Embryonic facial prominence (tissue), 1 donor: ENCODE data around the gene OSBPL6.
"Not testable (repeated sequence)": the region's sequence is repeated elsewhere in the genome, so short reads cannot be mapped to it uniquely, and the experiment has no call there.

ENCODE experiments used
- DNase-seq: peaks from one replicate; pipeline ENCODE4 v3.0.0-alpha.2; 2016; ENCODE audit errors: extremely low spot score

OSBPL6 gene

GRCh38 chr2:178193823-178194599 lies at the start of gene OSBPL6:
Gene OSBPL6, plus strand, starts transcription at chr2:178194512. Its CDS starts 111,673 bp downstream, at chr2:178306185.
- DNase-seq, result peak; percentile 71

- DNase-seq, result no peak
Observed at GRCh38 chr2:178152033-178152432, 42.3 kb upstream of the OSBPL6 start.

- DNase-seq, result no peak
Observed at GRCh38 chr2:178152542-178152941, 41.8 kb upstream of the OSBPL6 start.

- DNase-seq, result no peak
Observed at GRCh38 chr2:178152977-178153376, 41.3 kb upstream of the OSBPL6 start.

- not testable (repeated sequence) for DNase-seq
Observed at GRCh38 chr2:178153878-178154277, 40.4 kb upstream of the OSBPL6 start.

GRCh38 chr2:178155524-178155923 lies 38.8 kb upstream of the OSBPL6 start:
- no peak for DNase-seq

- no peak for DNase-seq
Observed at GRCh38 chr2:178157574-178157973, 36.7 kb upstream of the OSBPL6 start.

- DNase-seq, result no peak
Observed at GRCh38 chr2:178159966-178160365, 34.3 kb upstream of the OSBPL6 start.

GRCh38 chr2:178160601-178161000 lies 33.7 kb upstream of the OSBPL6 start:
- DNase-seq, result no peak

GRCh38 chr2:178163395-178163794 lies 30.9 kb upstream of the OSBPL6 start:
- DNase-seq, result no peak

- DNase-seq, result no peak
Observed at GRCh38 chr2:178163911-178164310, 30.4 kb upstream of the OSBPL6 start.

- no peak for DNase-seq
Observed at GRCh38 chr2:178173657-178174056, 20.7 kb upstream of the OSBPL6 start.

- no peak for DNase-seq
Observed at GRCh38 chr2:178177066-178177679, 17.1 kb upstream of the OSBPL6 start.

GRCh38 chr2:178180648-178181047 lies 13.7 kb upstream of the OSBPL6 start:
- DNase-seq, result not testable (repeated sequence)

GRCh38 chr2:178187861-178188260 lies 6.5 kb upstream of the OSBPL6 start:
- no peak for DNase-seq

- DNase-seq, result no peak
Observed at GRCh38 chr2:178188466-178188865, 5.8 kb upstream of the OSBPL6 start.

GRCh38 chr2:178191004-178191508 lies 3.3 kb upstream of the OSBPL6 start:
- DNase-seq, result no peak

GRCh38 chr2:178191511-178191910 lies 2.8 kb upstream of the OSBPL6 start:
- DNase-seq, result no peak

- no peak for DNase-seq
Observed at GRCh38 chr2:178193496-178193822, 853 bp upstream of the OSBPL6 start.

GRCh38 chr2:178194600-178195389 lies 483 bp downstream of the OSBPL6 start:
- DNase-seq, result no peak

GRCh38 chr2:178195390-178196166 lies 1.3 kb downstream of the OSBPL6 start:
- no peak for DNase-seq

- DNase-seq, result no peak
Observed at GRCh38 chr2:178197791-178198190, 3.5 kb downstream of the OSBPL6 start.
